Brain pericyte (primary cell): Measurements from ENCODE around the gene HBE1.
"Not testable (repeated sequence)": the region's sequence is repeated elsewhere in the genome, so short reads cannot be mapped to it uniquely, and the experiment has no call there.

Experiments
- DNase-seq: peaks from one replicate; pipeline ENCODE4 v3.0.0-alpha.2; 2012; ENCODE audit warnings: low read depth, low spot score

Gene HBE1

GRCh38 chr11:5269715-5270147 lies at the start of gene HBE1:
TSS of gene HBE1 (minus strand) at chr11:5269945. CDS start at chr11:5269890, 55 bp downstream.
- no peak for DNase-seq

DNA sequence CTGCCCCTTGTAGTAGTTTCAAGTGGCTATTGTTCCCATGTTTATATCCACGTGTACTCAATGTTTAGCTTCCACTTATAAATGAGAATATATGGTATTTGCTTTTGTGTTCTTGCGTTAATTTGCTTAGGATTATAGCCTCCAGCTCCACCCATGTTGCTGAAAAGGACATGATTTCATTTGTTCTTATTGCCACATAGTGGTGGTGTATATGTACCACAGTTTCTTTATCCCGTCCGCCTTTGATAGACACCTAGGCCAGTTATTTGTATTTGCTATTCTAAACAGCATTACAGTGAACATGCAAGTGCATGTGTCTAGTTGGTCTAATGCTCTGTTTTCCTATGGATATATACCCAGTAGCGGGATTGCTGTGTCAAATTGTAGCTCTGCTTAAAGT lies 47.5 kb upstream of the HBE1 start:
- DNase-seq, result no peak

DNA sequence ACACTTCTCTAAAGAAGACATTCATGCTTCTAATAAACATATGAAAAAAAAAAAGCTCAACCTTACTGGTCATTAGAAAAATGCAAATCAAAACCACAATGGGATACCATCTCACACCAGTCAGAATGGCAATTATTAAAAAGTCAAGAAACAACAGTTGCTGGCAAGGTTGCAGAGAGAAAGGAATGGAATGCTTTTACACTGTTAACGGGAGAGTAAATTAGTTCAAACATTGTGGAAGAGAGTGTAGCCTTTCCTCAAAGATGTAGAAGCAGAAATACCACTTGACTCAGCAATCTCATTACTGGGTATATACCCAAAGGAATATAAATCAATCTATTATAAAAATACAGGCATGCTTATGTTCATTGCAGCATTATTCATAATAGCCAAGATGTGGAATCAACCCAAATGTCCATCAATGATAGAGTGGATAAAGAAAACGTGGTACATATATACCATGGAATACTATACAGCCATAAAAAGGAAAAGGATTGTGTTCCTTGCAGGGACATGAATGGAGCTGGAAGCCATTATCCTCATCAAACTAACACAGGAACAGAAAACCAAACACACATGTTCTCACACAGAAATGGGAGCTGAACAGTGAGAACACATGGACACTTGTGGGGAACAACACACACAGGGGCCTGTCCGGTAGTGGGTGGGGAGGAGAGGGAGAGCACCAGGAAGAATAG lies 43.7 kb upstream of the HBE1 start:
- DNase-seq, result not testable (repeated sequence)

DNA sequence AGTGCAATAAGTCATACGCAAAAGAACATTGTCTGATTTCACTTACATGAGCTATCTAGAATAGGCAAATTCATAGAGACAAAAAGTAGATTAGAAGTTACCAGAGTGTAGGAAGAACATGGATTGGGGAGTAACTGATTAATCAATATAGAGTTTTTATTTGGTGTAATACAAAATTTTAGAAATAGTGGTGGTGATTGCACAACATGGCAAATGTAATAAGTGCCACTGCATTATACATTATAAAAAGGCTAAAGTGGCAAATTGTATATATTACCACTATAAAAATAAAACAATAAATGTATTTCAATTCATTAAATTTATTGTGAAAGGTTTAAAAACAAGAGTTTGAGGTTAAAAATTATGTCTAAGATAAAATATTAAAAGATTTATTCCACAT lies 40.7 kb upstream of the HBE1 start:
- no peak for DNase-seq

GRCh38 chr11:5307256-5308019 lies 37.7 kb upstream of the HBE1 start:
- no peak for DNase-seq

GRCh38 chr11:5304046-5304445 lies 34.3 kb upstream of the HBE1 start:
- no peak for DNase-seq

- DNase-seq, result no peak
These were observed 33.9 kb upstream of the HBE1 start for GRCh38 chr11:5303626-5304025.

GRCh38 chr11:5301846-5302245 lies 32.1 kb upstream of the HBE1 start, which contains the start of gene OR51B4:
TSS of gene OR51B4 (minus strand) at chr11:5301946. CDS start at chr11:5301946, 0 bp downstream.
- DNase-seq, result no peak

- DNase-seq, result no peak
These were observed 30.5 kb upstream of the HBE1 start for GRCh38 chr11:5300251-5300650.

DNA sequence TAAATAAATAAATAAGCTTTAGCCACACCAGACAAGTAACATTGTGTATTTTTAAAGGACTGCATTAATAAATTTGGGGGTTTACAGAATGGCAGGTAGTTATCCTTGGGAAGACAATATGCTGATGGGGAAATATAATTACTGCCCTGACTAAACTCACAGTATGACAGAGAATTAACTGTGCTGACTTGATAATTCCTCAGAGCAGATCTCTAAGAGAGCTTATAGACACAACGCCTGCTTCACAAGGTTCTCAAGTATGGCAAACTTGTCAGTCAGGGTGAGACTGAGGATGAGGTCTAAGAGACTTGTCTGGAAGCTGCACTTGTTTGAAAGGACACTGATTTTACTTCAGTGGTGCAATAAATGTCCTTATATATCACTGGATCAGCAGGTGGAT lies 28.7 kb upstream of the HBE1 start:
- DNase-seq, result no peak

DNA sequence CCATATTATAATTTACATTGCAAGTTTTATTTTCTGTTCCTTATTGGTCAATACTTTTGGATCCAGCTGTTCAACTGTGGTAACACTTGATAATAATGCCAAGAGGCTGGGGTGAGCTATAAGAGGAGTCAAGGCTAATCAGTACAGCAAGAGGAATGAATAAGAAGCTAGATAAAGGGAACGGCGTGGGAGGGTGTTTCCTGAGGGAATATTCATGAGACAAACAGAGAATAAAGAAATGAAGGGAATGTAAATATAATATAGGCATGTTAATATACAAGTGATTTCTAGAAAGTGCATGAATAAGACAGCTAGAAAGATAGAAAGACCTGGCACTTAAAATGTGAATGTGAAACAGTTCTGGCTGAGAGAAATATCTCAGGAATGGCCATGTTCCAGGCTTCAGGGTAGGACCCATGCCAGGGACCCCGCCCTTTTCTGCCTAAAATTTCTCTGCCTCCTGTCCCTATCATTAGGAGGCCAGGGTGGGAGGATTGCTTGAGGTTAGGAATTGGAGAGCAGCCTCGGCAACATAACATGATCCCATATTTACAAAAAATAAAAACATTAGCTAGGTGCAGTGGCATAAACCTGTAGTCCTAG lies 28.1 kb upstream of the HBE1 start:
- DNase-seq, result no peak

GRCh38 chr11:5294342-5294995 lies 24.7 kb upstream of the HBE1 start:
- not testable (repeated sequence) for DNase-seq

DNA sequence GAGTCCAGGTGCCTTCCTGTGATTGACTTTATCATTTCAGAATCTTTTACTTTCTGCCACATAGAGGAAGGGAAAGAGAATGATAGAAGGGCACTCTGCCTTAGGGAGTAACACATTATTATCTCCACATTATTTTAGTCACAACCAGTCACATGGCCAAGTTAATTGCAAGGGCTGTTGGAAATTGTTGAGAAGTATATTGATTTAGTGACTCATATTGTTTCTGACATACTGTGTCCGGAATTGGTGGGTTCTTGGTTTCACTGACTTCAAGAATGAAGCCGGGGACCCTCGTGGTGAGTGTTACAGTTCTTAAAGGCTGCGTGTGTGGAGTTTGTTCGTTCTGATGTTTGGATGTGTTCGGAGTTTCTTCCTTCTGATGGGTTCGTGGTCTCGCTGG lies 23.3 kb upstream of the HBE1 start:
- no peak for DNase-seq

- no peak for DNase-seq
These were observed 21.6 kb upstream of the HBE1 start for GRCh38 chr11:5291207-5291838.

- DNase-seq, result no peak
These were observed 20.4 kb upstream of the HBE1 start for GRCh38 chr11:5290106-5290505.

- no peak for DNase-seq
These were observed 20.0 kb upstream of the HBE1 start for GRCh38 chr11:5289696-5290095.

- DNase-seq, result no peak
These were observed 19.3 kb upstream of the HBE1 start for GRCh38 chr11:5288906-5289550.

DNA sequence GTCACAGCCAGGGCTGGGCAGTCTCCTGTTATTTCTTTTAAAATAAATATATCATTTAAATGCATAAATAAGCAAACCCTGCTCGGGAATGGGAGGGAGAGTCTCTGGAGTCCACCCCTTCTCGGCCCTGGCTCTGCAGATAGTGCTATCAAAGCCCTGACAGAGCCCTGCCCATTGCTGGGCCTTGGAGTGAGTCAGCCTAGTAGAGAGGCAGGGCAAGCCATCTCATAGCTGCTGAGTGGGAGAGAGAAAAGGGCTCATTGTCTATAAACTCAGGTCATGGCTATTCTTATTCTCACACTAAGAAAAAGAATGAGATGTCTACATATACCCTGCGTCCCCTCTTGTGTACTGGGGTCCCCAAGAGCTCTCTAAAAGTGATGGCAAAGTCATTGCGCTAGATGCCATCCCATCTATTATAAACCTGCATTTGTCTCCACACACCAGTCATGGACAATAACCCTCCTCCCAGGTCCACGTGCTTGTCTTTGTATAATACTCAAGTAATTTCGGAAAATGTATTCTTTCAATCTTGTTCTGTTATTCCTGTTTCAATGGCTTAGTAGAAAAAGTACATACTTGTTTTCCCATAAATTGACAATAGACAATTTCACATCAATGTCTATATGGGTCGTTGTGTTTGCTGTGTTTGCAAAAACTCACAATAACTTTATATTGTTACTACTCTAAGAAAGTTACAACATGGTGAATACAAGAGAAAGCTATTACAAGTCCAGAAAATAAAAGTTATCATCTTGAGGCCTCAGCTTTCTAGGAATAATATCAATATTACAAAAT lies 18.6 kb upstream of the HBE1 start:
- DNase-seq, result no peak

DNA sequence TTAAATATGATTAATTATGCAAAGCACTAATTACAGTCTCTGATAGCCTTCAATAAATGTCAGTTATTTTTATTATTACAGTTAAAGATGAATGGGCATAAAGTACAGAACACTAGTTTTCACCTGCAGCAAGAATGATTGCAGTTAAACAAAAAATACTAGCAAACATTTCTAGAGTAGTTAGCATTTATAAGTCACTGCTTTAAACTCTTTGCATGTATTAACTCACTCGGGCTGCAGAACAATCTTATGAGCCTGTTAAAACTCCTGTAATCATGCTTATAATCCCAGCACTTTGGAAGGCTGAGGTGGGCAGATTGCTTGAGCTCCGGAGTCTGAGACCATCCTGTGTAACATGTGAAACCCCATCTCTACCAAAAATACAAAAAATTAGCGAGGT lies 17.2 kb upstream of the HBE1 start:
- no peak for DNase-seq

DNA sequence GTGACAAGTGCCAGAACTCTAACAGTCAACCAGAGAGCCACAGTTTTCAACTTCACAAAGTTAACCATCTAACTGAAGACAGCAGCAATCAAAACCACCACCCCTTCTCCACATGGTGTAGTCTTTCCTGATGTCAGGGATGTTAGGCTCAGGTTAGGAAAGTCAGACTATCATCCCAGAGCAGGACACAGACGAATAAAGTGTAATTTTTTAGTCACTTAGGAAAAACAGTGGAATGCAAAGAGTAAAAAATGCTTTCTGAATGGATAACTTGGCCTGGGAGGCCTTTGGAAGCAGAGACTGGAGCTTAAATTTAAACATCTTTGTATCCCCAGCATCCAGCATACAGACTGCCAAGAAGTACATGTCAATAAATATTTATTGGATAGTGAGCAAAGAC lies 16.6 kb upstream of the HBE1 start:
- DNase-seq, result no peak
